Effector memory CD4-positive, alpha-beta T cell (primary cell): ENCODE data around the gene CGB5.
"Not testable (repeated sequence)": the region's sequence is repeated elsewhere in the genome, so short reads cannot be mapped to it uniquely, and the experiment has no call there.

ENCODE experiments used
- DNase-seq, 3 donors: peaks; one replicate each; pipeline ENCODE4 v3.0.0-alpha.2; 2020
- H3K27ac ChIP-seq: 2 replicates; pipeline ENCODE4 v1.7.0; 2013; ENCODE audit warnings: mild to moderate bottlenecking, low read length, moderate library complexity; ENCODE audit not compliant: insufficient read depth, poor library complexity, severe bottlenecking
- H3K27me3 ChIP-seq: replicated peaks from 2 replicates; pipeline ENCODE4 v1.7.0; 2013; ENCODE audit warnings: mild to moderate bottlenecking, low read length; ENCODE audit not compliant: insufficient read depth, control insufficient read depth, poor library complexity, severe bottlenecking
- H3K36me3 ChIP-seq: 2 replicates; pipeline ENCODE4 v1.7.0; 2013; ENCODE audit warnings: mild to moderate bottlenecking, low read length, moderate library complexity; ENCODE audit not compliant: control insufficient read depth, insufficient read depth
- H3K4me1 ChIP-seq: 2 replicates; pipeline ENCODE4 v1.7.0; 2013; ENCODE audit warnings: low read length, mild to moderate bottlenecking; ENCODE audit not compliant: control insufficient read depth, insufficient read depth, poor library complexity, severe bottlenecking
- H3K4me3 ChIP-seq: 2 replicates; pipeline ENCODE4 v1.7.0; 2013; ENCODE audit warnings: low read length, low read depth, mild to moderate bottlenecking; ENCODE audit not compliant: insufficient read depth, poor library complexity, severe bottlenecking
- H3K9me3 ChIP-seq: 2 replicates; pipeline ENCODE4 v1.7.0; 2013; ENCODE audit warnings: mild to moderate bottlenecking, low read length, moderate library complexity; ENCODE audit not compliant: control insufficient read depth

Gene CGB5

DNA sequence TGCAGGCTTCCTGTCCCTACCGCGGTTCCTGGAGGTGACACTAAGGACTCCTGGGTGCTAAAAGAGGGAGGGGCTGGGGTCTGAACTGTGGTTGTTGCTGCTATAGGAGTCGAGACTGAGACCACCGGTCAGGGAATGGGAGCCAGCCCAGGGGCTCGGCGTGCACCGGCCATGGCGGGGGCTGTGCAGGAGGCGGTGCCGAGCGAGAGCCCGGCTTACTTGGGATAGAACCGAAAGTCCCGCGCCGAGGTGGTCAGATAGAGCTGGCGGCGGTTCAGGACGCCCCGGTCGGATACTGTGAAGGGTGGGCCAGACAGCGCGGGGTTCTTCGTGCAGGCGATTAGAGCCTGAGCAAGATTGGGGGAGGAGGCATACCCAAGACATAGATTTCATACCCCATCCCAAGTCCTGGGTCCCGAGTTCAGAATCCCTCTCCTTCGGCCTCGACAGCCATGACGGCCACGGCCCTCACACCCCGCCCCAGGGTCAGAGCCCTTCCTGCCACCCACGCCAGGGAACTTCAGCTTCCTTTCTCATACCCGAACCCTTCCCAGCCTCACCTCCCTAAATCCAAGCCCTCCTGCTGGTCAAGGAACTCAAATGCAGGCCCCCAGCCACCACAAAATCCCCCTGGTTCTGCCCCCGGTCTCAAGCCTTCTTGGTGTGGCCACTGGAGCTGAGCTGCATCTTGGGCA is 13.4 kb downstream of the CGB5 start:
- peak overlapping the region; percentile 73 for H3K4me3 ChIP-seq
- not testable (repeated sequence) for H3K9me3 ChIP-seq, DNase-seq, H3K36me3 ChIP-seq, H3K27me3 ChIP-seq, H3K27ac ChIP-seq
- H3K4me1 ChIP-seq, result peaks cover 24% of the 10 kb centered on the region

DNA sequence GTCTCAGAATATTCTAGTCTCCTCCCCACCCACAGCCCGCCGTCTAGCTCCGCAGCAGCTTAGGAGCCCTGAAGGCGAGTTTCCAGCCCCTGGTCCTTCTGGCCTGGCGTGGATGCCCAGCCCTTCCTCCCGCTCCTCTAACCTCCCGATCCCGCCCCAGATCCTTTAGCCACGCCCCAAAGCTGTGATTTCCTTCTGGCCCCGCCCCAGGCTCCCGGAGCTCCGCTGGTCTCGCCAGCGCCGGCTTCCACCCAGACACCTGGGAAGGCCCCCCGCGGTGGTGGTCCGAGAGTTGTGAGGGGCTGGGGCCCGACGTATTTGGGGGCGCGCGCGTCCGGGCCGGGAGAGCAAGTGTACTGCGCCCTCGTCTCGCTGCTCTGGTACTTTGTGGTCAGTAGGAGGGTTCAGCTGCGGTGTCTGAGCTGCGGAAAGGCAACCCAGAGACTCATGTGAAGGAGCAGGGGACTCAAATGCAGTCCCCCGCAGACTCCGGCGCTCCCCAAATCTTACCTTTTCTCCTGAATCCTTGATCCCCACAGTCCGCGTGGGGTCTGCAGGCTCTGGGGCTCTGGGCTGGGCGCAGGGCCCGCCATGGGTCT is 14.1 kb downstream of the CGB5 start, which contains the start of gene CGB7:
Gene CGB7 (minus strand): TSS at position 114 of the 599 bp plus-strand sequence. CDS start 2,374 bp downstream, outside the sequence.
- Histone ChIP-seq H3K36me3 (no peaks in the 10 kb centered on the region), H3K4me1 (peaks cover 24% of the 10 kb centered on the region), H3K4me3 (peak within 1 kb of the TSS; percentile 73), H3K9me3 (no peaks in the 10 kb centered on the region), H3K27me3 (peaks cover 10% of the 10 kb centered on the region), H3K27ac (no peak within 1 kb of the TSS)
- DNase-seq, result peak in 2 of 3 donors; percentile 21 to 36

DNA sequence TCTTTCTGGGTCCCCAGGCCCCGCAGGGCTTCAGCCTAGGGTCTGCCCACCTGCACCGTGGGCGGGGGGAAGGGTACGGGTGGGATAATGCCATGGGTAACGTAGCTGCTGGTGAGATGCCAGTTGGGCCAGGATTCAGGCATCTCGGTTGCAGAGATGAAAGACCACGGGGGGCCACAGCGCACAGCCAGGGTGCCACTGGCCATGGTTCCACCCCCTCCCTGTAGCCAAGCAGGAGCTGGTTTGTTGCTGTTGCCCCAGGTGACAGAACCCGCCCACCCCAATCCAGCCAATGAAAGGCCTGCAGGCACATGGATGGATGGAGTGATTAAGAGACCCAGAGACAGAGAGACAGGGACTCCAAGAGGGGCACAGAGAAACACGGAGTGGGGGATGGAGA is 14.9 kb downstream of the CGB5 start:
- H3K4me1 ChIP-seq, result peaks cover 24% of the 10 kb centered on the region
- peaks cover 10% of the 10 kb centered on the region for H3K27me3 ChIP-seq
- no peaks in the 10 kb centered on the region for H3K9me3 ChIP-seq
- H3K27ac ChIP-seq, result no peak overlapping the region
- no peaks in the 10 kb centered on the region for H3K36me3 ChIP-seq
- no peak for DNase-seq
- H3K4me3 ChIP-seq, result no peak overlapping the region

DNA sequence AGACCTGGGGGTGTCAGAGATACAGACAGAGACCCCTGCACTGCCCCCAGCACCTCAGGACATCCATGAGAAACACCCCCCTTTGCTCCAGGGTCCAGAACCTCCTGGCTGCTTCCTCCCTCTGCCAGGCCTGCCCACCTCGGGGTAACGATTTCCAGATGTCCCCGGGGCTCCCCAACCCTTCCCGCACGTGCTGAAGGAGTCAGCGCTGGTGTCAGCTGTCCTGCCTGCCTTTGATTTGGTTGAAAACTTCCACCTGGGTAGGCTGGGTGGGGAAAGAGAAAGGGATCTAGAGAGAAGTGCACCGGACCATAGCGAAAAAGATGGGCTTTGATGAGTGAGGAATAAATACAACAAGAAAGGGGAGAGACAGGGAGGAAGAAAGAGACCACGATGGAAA is 15.4 kb downstream of the CGB5 start:
- Histone ChIP-seq H3K27ac (no peak overlapping the region), H3K9me3 (no peaks in the 10 kb centered on the region), H3K36me3 (no peaks in the 10 kb centered on the region), H3K4me3 (no peak overlapping the region), H3K27me3 (peaks cover 15% of the 10 kb centered on the region), H3K4me1 (peaks cover 24% of the 10 kb centered on the region)
- DNase-seq, result no peak

DNA sequence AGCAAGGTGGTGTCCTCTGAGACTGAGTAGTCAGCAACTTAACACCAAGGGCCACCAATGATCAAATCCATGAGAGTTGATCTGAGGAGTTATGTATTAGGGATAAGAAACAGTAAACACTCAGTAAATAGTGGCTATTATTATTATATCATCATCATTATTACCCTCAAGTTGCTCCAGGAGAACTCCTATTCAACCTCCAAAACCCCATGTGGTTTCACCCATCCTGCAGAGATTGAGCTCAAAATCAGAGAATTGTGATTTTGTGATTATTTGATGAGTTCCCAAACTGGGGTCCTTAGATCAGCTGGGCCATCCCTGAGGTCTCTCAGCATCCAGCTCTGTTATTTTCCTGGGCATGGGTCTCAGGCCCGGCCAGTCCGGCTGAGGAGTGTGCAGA is 17.4 kb downstream of the CGB5 start:
- Histone ChIP-seq H3K4me1 (peaks cover 21% of the 10 kb centered on the region), H3K27ac (no peak overlapping the region), H3K27me3 (peaks cover 28% of the 10 kb centered on the region), H3K36me3 (no peaks in the 10 kb centered on the region), H3K9me3 (no peaks in the 10 kb centered on the region), H3K4me3 (no peak overlapping the region)
- DNase-seq, result no peak

DNA sequence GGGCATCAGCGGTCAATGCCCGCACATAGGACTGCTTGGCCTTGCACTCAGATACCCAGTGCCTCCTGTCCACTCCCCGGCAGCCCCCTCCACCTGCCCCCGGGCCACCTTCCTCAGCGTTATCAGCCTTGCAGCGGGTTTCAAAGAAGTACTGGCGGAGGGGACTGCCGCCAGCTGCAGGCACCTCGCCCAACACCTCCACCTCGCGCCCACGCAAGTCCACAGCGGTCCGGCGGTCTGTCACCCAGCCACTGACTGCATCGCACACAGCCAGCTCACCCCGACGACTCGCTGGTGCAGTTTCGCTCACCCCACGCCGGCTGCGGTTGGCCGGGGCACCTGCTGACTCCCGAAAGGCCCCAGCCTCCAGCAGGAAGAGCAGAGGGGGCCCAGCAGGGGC is 17.8 kb downstream of the CGB5 start:
- Histone ChIP-seq H3K36me3 (no peaks in the 10 kb centered on the region), H3K27me3 (peaks cover 28% of the 10 kb centered on the region), H3K27ac (no peak overlapping the region), H3K9me3 (no peaks in the 10 kb centered on the region), H3K4me3 (no peak overlapping the region), H3K4me1 (peaks cover 16% of the 10 kb centered on the region)
- DNase-seq, result no peak

DNA sequence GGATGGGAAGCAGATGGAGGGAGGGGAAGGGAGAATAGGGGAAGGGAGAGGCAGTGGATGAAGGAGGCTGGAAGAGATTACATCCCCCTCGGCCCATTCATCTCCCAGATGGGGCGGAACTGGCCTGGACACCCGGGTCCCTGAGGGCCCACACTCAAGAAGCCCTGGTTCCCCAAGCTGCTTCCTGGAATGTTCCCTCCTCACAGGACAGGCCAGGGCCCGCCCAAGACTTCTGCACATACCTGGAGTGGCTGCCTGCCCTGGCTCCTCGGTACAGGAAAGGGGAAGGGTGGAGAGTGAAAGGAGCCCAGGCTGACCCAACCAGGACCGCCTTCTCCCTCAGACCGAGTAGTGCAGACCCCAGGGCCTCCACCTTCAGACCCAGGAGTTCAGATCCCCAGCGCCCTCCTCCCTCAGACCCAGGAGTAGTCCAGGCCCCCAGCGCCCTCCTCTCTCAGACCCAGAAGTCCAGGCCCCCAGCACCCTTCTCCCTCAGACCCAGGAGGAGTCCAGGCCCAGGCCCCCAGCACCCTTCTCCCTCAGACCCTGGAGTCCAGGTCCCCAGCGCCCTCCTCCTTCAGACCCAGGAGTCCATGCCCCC is 20.5 kb downstream of the CGB5 start:
- no peak for DNase-seq
- Histone ChIP-seq H3K27me3 (peaks cover 18% of the 10 kb centered on the region), H3K27ac (no peak overlapping the region), H3K36me3 (no peaks in the 10 kb centered on the region), H3K9me3 (no peaks in the 10 kb centered on the region), H3K4me3 (no peak overlapping the region), H3K4me1 (no peaks in the 10 kb centered on the region)

DNA sequence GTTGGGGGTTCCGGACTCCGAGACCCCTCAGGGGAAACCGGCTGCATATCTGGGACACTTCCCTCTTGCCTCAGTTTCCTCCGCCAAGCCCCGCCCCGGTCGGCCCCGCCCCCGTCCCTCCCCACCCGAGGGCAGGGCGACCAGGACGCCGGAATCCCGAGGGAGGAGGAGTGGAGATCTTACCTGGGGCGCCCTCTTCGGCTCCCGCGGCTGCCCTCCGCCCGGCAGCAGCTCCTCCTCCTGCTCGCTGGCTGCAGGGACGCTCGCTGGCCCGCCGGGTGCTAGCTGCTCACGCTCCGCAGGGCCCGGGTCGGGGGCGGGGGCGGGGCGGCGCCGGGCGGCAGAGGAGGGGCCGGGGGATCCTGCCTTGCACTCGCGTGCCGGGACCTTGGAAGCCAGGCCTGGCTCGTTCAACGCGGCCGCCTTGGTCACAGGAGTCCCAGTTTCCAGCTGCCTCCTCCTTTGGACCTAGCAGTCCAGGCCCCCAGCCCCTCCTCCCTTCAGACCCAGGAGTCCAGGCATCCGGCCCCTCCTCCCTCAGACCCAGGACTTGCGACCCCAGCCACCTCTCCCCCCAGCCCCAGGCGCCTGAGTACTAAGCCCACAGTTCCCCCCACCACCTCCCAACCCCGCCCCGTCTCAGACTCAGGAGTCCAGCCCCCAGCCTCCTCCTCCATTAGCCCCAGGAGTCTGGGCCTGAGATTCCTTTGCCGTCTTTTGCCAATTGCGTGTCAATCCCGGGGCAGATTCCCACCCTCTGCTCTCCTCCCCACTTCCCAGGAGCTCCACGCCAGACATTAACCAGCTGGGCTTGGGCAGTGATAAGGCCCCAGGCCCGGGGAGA is 21.3 kb downstream of the CGB5 start, which contains the start of gene NTF4:
Gene NTF4 (minus strand): TSS at position 51 of the 844 bp plus-strand sequence. CDS start 2,821 bp downstream, outside the sequence.
- no peak within 1 kb of the TSS for H3K27ac ChIP-seq
- no peak within 1 kb of the TSS for H3K4me3 ChIP-seq
- no peaks in the 10 kb centered on the region for H3K9me3 ChIP-seq
- H3K4me1 ChIP-seq, result no peaks in the 10 kb centered on the region
- no peak for DNase-seq
- H3K27me3 ChIP-seq, result peaks cover 18% of the 10 kb centered on the region
- H3K36me3 ChIP-seq, result no peaks in the 10 kb centered on the region

DNA sequence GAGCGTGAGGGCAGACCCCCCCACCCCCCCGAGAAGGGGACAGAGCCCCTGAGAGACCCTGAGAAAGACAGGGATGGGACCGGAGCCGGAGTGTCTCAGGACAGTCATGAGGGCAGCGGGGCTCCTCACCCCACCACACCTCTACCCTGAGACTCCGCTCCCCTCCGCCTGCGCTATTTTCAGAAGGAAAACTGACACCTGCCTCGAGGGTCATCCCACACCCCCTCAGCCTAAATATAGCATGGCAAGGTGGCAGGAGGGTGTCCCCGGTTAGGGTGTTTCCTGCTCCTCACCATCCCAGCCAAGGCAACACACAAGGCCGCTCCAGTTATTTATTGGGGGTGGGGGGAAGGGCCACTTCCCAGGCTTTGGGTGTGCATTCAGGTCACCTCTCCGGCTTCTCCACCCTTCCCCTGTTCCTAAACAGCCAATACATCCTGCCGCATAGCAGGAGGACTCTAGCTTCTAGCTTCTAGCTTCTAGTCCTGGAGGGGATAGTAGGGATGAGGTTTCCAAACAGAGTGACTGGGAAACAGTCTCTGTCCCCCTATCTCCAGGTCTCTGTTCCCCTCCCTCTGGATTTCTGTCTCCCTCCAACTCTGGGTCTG is 22.4 kb downstream of the CGB5 start:
- no peak overlapping the region for H3K4me3 ChIP-seq
- no peaks in the 10 kb centered on the region for H3K4me1 ChIP-seq
- H3K36me3 ChIP-seq, result no peaks in the 10 kb centered on the region
- H3K27ac ChIP-seq, result no peak overlapping the region
- H3K9me3 ChIP-seq, result no peaks in the 10 kb centered on the region
- no peak for DNase-seq
- peaks cover 18% of the 10 kb centered on the region for H3K27me3 ChIP-seq
